Measurements from ENCODE around the gene DAND5.
A peak's percentile ranks its signal among the peaks of the same experiment; 100 is the strongest.

The DAND5 gene

DNA sequence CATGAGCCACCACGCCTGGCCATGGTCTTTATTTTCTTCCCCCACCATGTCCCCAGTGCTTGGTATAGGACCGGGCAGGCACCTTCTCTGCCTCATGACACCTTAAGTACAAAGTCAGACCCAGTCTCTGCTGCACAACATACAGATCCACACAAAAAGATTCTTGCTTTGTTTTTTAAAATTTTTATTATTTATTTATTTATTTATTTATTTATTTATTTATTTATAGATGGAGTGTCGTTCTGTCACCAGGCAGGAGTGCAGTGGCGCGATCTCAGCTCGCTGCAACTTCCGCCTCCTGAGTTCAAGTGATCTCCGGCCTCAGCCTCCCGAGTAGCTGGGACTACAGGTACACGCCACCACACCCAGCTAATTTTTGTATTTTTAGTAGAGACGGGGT, 23.4 kb downstream of the DAND5 start:
- DNase-seq (ENCODE audit: low spot score), result no peak

DNA sequence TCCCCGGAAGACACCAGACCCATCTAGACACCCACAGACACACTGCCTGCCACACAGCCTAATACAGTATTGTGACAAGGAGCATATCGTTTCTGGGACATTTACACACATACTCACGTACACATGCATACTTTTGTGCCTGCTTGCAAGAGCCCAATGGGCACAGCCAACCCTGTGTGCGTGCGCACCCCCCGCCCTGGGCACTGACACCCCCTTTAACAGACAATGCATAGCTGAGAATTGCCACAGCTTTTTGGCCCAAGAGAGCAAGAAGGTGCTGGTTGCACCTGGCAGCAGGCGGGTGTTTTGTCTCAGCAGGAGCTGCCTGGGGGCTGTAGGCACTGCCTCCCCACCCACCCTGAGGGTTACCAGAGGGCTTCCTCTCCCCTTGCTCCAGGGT, 24.2 kb downstream of the DAND5 start:
- no peak for DNase-seq (ENCODE audit: low spot score)

DNA sequence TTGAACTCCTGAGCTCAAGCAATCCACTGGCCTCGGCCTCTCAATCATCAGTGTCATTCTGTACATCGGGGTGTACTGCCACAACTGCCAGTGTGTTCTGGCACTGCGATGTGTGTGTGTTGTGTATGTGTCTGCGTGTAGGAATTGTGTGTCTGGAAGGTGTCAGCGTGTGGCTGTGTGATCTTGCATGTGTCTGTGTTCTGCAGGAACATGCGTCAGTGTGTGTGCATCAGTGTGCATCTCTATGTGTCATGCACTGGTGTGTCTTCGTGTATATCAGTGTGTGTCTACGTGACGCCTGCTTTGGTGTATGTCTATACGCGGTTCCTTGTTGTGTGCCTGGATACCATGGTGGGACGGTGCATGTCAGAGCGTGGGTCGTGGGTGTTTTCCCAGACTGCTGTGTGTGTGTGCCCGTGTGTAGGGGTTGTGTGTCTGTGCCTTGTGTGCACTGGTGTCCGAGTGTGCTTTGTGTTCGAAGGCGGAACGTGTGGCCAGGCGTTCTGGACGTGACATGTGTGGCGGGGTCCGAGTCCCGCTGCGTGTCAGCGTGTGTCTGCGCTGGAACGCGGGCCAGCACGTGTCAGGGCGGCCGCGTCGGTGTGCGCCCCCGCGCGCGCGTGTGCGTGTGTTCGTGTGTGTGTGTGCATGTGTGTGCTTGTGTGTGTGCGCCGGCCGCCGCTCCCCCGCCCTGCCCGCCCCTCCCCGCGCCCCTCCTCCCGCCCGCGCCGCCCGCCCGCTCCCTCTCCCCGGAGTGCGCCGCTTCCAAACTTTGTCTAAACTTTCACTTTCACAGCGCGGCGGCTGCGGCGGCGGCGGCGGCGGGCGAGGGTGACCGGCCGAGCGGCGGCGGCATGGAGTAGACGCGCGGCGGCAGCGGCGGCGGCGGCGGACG, 25.6 kb downstream of the DAND5 start, which contains the start of gene NFIX:
NFIX (plus strand) TSS at position 775 of the 895 bp plus-strand sequence. CDS start 363 bp downstream, outside the sequence.
- DNase-seq (ENCODE audit: low spot score), result peak; percentile 81

DNA sequence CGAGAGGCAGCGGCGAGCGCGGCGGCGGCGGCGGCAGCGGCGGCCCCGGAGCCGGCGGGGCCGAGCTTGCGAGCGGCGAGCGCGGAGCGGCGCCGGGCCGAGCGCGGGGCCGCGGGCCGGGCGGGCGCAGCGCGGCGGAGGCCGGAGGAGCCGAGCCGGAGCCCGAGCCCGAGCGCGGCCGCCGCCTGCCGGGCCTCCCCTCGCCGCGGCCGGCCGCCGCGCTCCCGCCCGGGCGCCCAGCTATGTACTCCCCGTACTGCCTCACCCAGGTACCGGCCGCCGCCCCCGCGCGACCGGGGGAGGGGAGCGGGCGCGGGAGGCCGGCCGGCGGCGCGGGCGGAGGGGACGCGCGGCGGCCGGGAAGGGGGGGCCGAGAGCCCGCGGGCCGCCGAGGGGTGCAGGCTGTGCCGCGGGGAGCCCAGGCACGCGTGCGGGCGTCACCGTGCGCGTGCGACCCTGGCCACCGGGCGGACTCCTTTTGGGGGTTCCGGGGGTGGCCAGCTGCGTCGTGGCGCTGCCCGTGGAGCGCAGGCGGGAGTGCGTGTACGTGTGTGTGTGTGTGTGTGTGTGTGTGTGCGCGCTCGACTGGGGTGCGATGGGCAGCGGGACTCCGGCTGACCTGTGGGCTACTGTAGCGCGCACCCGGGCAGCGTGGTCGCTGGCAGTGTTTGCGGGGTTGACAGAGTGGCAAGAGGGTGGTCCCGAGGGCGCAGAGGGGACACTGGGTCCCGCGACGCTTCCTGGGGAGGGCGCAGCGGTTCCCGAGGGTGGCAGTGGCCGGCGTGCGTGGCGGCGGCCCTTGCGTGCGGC, 26.4 kb downstream of the DAND5 start:
- DNase-seq (ENCODE audit: low spot score), result no peak

DNA sequence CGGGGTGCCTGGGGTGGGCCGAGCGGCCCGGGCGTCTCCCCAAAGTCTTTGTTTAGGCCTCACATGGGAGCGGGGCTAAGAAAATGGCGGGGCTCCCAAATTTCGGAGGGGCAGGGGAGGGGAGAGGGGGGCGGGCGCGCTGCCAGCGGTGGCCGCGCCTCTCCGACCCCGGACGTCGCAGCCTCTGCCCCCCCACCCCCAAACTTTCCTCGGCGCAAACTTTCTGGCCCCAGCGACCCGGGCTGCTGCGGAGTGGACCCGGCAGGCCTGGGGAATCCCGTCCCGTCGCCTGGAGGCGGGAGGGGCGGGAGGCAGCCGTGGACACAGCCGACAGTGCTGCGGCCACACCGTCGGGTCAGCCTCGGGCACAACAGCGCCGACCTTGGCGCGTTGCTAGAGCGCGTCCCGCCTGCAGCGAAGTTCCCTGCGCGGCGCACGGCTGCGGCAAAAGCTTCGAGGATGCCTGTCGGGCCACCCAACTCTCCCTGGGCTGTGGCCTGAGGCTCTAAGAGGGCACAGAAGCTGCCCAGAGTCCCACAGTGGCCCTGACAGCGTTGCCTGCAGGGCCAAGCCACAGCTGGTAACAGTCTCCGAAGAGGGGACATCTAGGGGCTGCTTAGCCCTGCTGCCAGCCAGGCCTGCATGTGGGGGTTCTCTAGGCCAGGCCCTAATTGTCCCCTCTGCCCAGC, 27.2 kb downstream of the DAND5 start:
- DNase-seq (ENCODE audit: low spot score), result peak; percentile 69

DNA sequence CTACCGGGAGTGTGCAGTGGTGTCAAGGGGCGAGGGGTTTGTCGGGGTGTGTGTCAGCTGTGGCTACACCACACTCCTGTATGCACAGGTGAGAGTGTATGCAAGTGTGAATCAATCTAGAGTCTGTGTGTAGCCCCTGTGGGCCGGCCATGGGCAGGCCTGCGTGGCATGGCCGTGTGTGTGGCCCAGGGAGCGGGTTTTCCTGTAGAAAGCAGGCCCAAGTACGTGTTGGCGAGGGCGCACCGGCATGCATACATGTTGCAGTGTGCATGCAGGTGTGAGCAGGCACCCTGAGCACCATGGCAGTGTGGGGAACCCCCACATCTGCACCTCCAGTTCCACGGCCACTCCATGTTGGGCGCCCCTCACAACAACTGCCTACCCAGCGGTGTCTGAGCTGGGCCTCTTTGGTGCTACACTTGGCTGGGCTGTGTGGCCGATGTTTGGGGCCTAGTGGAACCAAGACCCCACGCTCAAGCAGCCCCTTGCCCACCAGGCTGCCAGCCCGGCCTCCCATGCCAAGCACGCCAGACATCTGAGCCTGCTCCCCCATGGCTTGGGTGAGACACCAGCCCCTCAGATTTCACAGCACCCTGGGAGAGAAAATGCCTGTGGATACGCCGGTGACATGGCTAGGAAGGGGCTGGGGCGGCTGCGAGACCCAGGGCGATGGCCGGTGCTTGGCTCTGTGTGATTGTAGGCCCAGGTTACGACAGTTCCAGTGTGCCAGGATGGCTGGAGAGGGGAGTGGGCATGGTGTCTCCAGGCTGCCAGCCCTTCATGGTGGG, 28.0 kb downstream of the DAND5 start:
- DNase-seq (ENCODE audit: low spot score), result no peak

DNA sequence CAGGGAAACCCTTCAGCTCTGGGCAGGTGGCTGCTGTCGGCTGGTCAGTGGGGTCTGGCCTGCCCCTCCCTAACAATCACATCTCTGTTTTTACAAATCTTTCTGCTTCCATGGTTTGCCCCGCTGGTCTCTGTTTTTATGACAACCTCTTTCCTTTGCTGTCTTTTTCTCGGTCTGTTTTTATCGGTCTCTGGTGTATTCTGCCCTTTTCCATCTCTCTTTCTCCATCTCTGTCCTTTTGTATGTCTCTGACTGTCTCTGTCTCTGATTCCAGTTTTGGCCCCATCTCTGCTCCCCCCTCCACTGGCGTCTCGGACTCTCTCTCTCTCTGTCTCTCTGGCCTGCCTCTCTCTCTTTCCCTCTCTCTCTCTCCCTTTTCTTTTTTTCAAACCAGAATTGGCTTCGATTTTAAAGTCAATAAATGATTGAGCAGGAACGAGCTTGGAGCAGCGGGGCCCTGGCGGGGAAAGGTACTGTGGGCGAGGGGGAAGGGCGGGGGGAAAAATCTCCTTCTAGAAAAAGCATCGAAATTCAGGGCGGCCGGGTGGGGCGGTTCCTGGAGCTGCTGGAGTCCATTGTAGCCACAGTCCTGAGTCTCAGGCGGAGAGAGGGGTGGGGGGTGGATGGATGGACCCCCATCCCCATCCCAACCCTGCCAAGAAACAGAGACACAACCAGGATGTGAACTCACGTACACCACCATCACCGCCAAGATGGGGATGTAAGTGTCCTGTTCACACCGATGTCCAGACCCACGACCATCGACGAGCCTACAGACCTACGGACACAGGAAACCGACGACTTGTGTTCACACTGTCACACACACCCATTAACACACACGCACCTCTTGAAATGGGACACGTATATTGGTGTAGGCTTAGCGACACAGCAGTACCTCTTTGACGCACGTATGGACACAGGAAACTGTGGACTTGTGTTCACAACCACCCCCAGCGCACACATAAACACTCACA, 28.9 kb downstream of the DAND5 start:
- no peak for DNase-seq (ENCODE audit: low spot score)

DNA sequence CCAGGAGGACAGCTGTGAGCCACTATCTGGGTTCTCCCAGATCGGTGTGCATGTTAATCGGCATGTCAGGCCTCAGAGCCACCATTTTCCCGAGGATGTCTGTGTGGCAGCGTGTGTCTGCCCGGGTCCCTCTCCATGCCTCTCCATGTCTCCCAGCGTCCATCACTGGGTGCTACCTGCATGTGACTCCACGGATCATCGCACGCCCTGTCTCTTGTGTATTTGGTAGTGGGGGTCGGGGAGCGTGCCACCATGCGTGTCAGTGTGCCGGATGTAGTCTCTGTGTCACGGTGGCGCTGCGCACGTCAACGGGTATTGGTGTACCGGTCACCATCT, 31.8 kb downstream of the DAND5 start:
- DNase-seq (ENCODE audit: low spot score), result no peak

DNA sequence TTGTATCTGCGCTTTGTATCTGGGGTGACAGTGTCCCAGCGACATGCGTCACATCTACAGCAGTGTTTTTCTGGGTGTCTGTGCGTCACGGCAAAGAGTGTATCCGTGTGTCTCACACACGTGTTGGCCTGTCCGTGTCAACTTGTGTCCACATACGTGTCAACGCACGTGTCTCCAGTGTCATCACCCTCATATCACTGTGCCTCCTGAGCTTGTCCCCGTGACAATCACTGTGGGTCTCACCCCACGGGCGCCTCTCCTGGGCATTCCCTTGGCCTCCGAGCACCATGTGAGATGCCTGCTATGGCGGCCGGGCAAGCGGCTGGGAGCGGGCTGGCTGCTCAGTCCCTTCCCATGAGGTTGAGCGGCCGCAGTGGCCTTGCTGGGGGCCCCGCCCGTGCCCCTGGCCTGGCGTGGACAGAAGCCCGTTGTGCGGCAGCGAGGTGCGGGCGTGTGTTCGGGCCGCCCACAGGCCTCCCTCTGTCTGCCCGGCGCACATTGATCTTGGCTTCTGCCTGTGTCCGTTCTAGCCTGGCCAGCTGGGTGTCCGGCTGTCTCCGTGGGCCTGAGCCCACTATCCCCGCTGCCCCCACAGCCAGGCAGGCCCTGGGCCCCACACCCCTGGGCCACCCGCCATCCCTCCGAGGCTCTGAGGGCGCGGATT, 32.3 kb downstream of the DAND5 start:
- no peak for DNase-seq (ENCODE audit: low spot score)

DNA sequence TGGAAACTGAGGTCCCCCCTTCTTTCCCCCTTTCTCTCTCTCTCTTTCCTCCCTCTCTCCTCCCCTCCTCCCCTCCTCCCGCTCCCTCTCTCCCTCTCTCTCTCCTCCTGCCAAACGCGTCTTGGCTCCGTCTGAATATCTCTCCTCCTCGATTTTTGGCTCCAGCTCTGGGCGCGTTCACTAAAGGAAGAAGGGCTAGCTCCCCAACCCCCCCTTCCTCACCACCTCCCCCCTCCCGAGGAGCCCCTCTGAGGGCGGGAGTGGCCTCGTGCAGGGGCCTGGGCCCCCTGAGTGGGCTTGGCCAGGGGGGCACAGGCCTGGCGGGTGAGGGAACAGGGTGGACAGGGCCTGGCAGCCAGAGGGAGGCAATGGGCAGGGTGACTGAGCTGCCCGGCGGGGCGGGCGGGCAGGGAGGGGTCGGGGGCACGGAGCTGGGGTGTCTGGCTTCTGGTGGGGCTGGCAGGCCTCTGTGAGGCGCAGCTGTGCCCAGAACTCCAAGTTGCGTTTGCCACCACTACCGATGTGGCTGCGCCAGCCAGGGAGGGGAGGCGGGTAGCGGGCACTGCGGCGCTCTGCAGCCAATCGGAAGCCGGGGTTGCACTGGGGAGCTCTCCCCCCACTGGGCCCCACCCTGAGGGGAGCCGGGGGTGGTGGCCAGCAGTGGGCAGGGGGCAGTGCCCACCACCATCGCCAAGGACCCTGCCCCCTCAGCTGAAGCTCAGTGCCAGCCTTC, 33.0 kb downstream of the DAND5 start:
- DNase-seq (ENCODE audit: low spot score), result no peak

DNA sequence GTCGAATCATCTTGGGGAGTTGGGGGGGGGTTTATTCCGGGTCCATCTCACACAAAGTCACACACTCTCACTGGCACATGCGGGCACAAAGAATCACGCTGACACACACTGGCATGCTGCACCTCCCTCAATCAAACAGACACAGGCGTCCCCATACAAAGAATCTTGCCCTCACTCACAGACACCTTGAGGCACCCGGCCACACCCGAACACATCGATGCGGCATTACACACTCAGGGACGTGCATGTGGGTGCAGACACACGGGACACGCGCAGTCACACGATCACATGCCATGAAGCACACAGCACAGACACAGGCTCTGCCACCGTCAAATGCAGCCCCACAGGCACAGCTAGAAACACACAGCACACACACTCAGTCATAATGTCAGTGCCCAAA, 33.7 kb downstream of the DAND5 start:
- DNase-seq (ENCODE audit: low spot score), result no peak

DNA sequence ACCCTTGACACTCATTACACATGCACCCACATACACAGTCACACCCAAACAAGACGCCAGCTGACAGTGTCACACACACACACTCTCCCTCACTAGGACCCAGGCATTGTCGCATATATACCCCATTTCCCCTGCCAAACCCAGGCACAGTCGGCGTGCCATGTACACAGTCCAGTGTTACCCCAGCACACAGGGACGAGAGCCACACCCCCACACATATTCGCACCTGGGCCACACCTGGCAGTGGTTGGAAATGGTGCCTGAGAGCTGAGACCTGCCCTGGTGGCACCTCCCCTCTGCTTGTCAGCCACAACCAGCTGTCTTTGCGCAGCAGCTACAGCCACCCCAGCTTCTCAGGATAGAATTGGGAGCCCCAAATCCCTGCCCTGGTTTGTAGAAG, 34.9 kb downstream of the DAND5 start:
- DNase-seq (ENCODE audit: low spot score), result no peak

DNA sequence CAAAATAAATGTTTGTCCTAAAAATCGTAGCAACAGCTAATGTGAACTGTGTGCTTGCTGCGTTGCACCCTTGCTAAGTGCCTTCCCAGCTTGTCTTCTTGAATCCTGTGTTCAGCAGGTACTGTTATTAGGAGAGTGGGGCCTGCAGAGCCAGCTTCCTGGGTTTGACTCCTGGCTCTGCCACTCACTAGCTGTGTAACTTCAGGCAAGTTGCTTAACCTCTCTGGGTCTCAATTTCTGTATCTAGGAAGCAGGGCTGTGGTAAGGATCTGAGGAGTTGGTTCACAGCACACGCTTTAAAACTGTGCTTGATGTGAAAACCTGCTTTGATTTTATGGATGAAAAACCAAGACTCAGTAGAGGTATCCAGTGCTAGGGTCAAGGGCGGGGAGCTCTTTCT, 35.9 kb downstream of the DAND5 start:
- no peak for DNase-seq (ENCODE audit: low spot score)

DNA sequence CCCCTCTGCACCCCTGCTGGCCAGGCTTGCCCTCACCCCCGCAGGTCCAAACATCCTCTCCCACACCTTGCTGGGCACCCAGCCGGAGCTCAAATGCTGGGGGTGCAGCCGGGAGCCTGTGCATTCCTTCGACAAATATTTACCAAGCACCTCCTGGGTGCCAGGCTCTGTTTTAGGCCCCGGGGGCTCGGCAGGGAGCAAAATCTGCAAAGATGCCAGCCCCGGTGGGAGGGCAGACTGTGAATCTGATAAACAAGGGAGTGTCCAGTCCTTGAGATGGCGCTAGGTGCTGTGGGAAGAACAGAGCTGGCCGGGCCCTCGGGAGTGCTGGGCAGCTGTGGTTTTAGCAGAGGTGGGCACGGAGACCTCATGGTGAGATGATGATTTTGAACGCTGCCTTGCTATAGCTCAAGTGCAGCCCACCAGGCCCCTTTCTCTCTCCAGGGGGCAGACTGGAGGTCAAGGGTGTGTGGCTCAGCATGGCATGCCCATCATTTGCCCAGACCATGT, 36.5 kb downstream of the DAND5 start:
- no peak for DNase-seq (ENCODE audit: low spot score)

DNA sequence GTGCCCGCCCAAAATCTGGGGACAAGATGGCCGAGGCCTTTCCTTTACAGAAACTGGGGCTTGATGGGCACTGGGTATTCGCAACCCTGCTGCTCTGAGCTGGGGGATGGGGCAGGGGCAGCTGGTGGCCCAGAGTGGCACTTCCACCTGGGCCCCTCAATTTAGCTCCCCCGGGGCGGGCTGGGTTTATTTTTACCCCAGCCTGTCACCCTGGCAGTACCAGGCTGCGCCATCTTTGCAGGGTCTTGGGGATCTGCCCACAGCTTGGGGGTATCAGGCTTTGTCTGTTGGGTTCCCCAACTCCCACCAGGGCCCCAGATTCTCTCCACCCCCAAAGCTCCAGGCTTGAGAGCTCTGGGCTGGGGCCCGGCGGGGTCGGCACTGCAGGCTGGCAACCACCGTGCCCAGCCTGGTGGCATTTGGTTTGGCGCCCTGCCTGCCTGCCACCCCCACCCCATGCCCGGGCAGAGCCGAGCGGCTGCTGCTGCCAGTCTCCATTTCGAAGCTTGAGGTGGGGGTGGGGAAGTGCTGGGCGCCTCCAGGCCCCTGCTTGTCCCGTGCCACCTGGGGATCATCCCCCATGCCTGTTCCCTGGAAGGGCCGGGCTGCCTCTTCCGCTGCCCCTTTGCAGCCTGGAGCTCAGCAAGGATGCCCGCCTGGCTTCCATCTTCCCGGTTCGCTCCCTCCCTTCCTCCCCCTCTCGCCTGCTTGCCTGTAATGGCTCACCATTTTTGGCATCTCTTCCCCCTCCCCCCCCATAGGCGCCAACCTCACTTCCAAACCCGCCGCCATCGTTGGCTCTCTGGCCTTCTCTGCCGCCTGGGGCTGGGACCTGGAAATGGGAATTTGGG, 37.3 kb downstream of the DAND5 start:
- DNase-seq (ENCODE audit: low spot score), result no peak

DNA sequence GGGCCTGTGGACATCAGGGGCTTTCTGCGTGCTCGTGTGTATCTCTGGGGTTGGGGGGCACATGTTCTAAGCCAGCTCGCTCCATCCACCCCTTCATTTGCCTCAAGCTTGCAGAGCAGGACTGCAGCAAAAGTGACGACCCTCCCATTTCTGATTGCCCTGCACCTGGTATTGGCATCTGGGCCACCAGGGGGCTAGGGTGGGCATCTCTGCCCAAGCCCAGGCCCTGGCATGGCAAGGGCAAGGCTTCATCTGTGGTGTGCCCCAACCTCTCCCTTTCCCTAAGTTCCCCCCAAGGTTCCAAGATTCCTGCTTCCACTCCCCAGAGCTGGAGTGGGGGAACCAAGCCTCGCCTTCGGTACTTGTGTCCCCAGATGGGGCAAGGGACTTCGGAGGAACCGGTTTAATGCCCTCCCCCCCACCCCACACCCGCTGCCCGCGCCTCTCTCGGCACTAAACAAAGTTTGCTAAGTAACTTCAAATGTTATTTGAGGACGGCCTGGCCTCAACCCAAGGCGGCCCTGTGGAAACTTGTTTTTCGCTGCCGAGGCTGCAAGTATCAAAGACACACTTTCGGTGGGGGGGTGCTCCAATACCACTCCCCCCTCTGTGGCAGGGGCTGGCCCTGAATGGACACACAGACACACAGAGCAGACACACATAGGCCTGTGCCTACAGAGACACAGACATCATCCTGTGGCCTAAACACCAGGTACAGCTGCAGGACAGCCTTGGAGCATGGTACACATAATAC, 38.1 kb downstream of the DAND5 start:
- DNase-seq (ENCODE audit: low spot score), result no peak

Measured in iPS-NIHi11 (cell line).